GM12878 (cell line): ENCODE results near the gene C11orf16.

ENCODE experiments used
- SMC3 ChIP-seq: IDR thresholded peaks from 2 replicates; pipeline ENCODE4 v1.6.1; 2011; ENCODE audit warnings: low read length, improper control_type of control experiment, borderline replicate concordance
- SREBF1 ChIP-seq: IDR thresholded peaks from 2 replicates; pipeline ENCODE4 v1.6.1; 2012; ENCODE audit warnings: mild to moderate bottlenecking, low read length
- ZNF207 ChIP-seq: fragments of 450-650 bp; IDR thresholded peaks from 2 replicates; pipeline ENCODE4 v1.6.1; 2014; ENCODE audit warnings: antibody characterized with exemption, mild to moderate bottlenecking, borderline replicate concordance
- TF ChIP-seq, protein P1 (sequence below), 3 experiments: IDR thresholded peaks in 2 of 3; conservative IDR thresholded peaks in 1 of 3; 2 replicates each; pipeline ENCODE4 v1.5.1; 2011; ENCODE audit warnings: low read depth in 3 of 3, low read length in 3 of 3, mild to moderate bottlenecking in 3 of 3, control low read depth in 2 of 3, moderate library complexity in 2 of 3, inconsistent platforms in 1 of 3, mixed read lengths in 1 of 3; ENCODE audit not compliant: control insufficient read depth in 2 of 3, insufficient read depth in 1 of 3; ENCODE audit errors: extremely low read depth in 1 of 3

DNA sequence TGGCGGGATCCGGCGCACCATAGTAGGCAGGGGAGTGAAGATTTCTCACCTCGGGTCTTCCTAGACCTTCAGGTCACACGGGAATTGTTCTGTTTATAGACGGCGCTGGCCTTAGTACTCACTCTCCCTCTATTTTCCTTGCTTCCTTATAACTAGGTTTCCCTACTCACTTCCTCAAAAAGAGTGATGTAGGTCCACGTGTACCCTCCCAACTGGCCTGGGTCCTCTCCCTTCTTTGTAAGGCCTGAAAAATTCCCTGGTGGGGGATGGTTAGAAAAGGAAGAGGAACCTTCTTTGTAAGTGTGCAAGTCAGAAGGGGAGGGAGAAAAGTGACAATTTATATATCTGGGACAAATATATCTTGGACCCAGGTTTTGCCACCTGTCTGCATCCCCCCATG lies 34.4 kb upstream of the C11orf16 start:
- TF ChIP-seq SREBF1 (no peak), SMC3 (no peak), ZNF207 (no peak)
- TF ChIP-seq, protein P1, sequence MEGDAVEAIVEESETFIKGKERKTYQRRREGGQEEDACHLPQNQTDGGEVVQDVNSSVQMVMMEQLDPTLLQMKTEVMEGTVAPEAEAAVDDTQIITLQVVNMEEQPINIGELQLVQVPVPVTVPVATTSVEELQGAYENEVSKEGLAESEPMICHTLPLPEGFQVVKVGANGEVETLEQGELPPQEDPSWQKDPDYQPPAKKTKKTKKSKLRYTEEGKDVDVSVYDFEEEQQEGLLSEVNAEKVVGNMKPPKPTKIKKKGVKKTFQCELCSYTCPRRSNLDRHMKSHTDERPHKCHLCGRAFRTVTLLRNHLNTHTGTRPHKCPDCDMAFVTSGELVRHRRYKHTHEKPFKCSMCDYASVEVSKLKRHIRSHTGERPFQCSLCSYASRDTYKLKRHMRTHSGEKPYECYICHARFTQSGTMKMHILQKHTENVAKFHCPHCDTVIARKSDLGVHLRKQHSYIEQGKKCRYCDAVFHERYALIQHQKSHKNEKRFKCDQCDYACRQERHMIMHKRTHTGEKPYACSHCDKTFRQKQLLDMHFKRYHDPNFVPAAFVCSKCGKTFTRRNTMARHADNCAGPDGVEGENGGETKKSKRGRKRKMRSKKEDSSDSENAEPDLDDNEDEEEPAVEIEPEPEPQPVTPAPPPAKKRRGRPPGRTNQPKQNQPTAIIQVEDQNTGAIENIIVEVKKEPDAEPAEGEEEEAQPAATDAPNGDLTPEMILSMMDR (IDR thresholded peaks at IDR 0.05 in 2 of 3, conservative IDR thresholded peaks at IDR 0.05 in 1 of 3; ENCODE audit: control insufficient read depth in 2 of 3, extremely low read depth in 1 of 3, insufficient read depth in 1 of 3, low read depth in 3 of 3, low read length in 3 of 3) = no peak
